ENCODE data around the gene CRCP.

CRCP gene

GRCh38 chr7:66138994-66139752 is 24.5 kb downstream of the CRCP start:
- no peak for DNase-seq (ENCODE audit: low spot score)
- TF ChIP-seq CTCF (IDR thresholded peaks at IDR 0.05; ENCODE audit: borderline replicate concordance, control extremely low read depth, extremely low read depth, insufficient read depth, missing control alignments) = no peak
- in situ Hi-C loops (cut with MboI; ENCODE audit: low sequenced_read_pairs, unreplicated experiment) = no loop called here

- TF ChIP-seq CTCF (IDR thresholded peaks at IDR 0.05; ENCODE audit: borderline replicate concordance, control extremely low read depth, extremely low read depth, insufficient read depth, missing control alignments) = no peak
- DNase-seq (ENCODE audit: low spot score) = no peak
- in situ Hi-C loops (cut with MboI; ENCODE audit: low sequenced_read_pairs, unreplicated experiment) = no loop called here
Observed at GRCh38 chr7:66140924-66141323, 26.3 kb downstream of the CRCP start.

- TF ChIP-seq CTCF (IDR thresholded peaks at IDR 0.05; ENCODE audit: borderline replicate concordance, control extremely low read depth, extremely low read depth, insufficient read depth, missing control alignments) = no peak
- in situ Hi-C loops (cut with MboI; ENCODE audit: low sequenced_read_pairs, unreplicated experiment) = no loop called here
- DNase-seq (ENCODE audit: low spot score) = no peak
Observed at GRCh38 chr7:66142334-66142733, 27.7 kb downstream of the CRCP start.

GRCh38 chr7:66142996-66143395 is 28.3 kb downstream of the CRCP start:
- TF ChIP-seq CTCF (IDR thresholded peaks at IDR 0.05; ENCODE audit: borderline replicate concordance, control extremely low read depth, extremely low read depth, insufficient read depth, missing control alignments) = no peak
- DNase-seq (ENCODE audit: low spot score) = no peak
- in situ Hi-C loops (cut with MboI; ENCODE audit: low sequenced_read_pairs, unreplicated experiment) = no loop called here

- no peak for DNase-seq (ENCODE audit: low spot score)
- in situ Hi-C loops (cut with MboI; ENCODE audit: low sequenced_read_pairs, unreplicated experiment) = no loop called here
- TF ChIP-seq CTCF (IDR thresholded peaks at IDR 0.05; ENCODE audit: borderline replicate concordance, control extremely low read depth, extremely low read depth, insufficient read depth, missing control alignments) = no peak
Observed at GRCh38 chr7:66143876-66144332, 29.3 kb downstream of the CRCP start.

- TF ChIP-seq CTCF (IDR thresholded peaks at IDR 0.05; ENCODE audit: borderline replicate concordance, control extremely low read depth, extremely low read depth, insufficient read depth, missing control alignments) = no peak
- in situ Hi-C loops (cut with MboI; ENCODE audit: low sequenced_read_pairs, unreplicated experiment) = no loop called here
- no peak for DNase-seq (ENCODE audit: low spot score)
Observed at GRCh38 chr7:66145400-66146104, 30.9 kb downstream of the CRCP start.

Measured in GM13976 (cell line).